Omental fat pad (tissue), 4 donors: ENCODE data around the gene ZIC4. TPM values are rescaled to one million over a fixed set of nuclear protein-coding genes. Genes with fewer than 3 reads are reported as not detected.

Experiments
- ATAC-seq: fragments of 150-250 bp; one replicate; pipeline ENCODE4 v1.9.1; 2016; ENCODE audit warnings: mild to moderate bottlenecking, moderate library complexity; ENCODE audit not compliant: low FRiP score
- DNase-seq: peaks from one replicate; pipeline ENCODE4 v3.0.0-alpha.2; 2019; ENCODE audit warnings: low spot score
- total RNA-seq, 4 donors: library from RNA; depleted of rRNA; stranded (reverse); fragments of >200 nt; gene quantifications; one replicate each; pipeline ENCODE4 v1.1.0, GENCODE V29; 2016
- TF ChIP-seq, protein P1 (sequence below), 3 donors: fragments of 450-650 bp; IDR thresholded peaks; one replicate each; pipeline ENCODE4 v1.5.1; 2016 to 2017; ENCODE audit warnings: antibody characterized with exemption in 3 of 3, mild to moderate bottlenecking in 3 of 3, moderate library complexity in 2 of 3

ZIC4 gene
- total RNA-seq, 4 donors from 2014 or later = not detected

DNA sequence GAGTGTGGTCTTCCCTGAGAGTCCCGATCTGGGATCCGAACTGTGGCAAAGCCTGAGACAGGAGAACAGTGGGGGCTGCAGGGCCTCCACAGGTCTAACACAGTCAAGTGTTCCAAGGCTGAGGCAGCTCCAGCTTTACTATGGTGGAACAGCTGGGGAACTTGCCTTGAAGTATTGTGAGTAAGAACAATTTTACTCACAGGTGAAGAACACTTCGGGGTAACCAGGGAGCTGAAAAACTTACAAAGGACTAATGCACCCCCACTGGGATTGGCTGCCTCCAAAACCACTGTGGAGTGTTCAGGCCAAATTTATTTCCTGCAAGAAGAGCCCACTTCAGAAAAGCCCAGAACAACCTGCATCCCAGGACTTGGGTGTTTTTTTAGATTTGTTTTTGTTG, 25.4 kb downstream of the ZIC4 start:
- TF ChIP-seq, protein P1, sequence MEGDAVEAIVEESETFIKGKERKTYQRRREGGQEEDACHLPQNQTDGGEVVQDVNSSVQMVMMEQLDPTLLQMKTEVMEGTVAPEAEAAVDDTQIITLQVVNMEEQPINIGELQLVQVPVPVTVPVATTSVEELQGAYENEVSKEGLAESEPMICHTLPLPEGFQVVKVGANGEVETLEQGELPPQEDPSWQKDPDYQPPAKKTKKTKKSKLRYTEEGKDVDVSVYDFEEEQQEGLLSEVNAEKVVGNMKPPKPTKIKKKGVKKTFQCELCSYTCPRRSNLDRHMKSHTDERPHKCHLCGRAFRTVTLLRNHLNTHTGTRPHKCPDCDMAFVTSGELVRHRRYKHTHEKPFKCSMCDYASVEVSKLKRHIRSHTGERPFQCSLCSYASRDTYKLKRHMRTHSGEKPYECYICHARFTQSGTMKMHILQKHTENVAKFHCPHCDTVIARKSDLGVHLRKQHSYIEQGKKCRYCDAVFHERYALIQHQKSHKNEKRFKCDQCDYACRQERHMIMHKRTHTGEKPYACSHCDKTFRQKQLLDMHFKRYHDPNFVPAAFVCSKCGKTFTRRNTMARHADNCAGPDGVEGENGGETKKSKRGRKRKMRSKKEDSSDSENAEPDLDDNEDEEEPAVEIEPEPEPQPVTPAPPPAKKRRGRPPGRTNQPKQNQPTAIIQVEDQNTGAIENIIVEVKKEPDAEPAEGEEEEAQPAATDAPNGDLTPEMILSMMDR (IDR thresholded peaks at IDR 0.05) = no peak
- no peak for ATAC-seq
- no peak for DNase-seq

DNA sequence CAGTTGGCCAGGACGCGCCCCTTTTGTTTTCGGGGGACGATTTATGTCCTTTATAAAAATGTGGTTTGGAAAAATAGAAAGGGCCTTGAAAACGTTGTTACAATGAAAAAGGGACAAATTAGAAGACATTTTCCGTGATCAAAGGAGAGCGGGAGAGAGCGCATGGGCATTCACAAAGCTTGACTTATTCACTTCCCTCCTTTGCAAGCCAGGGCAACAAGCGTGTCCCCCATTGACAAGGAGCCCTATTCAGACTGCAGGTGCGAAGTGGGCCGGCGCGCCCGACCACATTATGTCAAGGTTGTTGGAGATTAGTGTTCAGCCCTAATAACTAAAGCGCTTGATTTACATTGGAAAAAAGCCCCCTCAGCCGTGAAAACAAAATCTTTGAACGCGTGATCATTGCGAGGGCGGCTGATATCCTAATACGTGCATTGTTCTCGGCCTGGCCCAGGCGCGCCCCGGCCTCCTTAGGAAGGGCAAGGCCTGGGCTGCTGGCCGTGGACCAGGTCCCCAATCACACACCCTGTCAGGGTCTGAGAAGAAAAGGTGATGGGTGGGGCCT, 25.9 kb downstream of the ZIC4 start:
- TF ChIP-seq, protein P1 (IDR thresholded peaks at IDR 0.05) = no peak
- no peak for ATAC-seq

DNA sequence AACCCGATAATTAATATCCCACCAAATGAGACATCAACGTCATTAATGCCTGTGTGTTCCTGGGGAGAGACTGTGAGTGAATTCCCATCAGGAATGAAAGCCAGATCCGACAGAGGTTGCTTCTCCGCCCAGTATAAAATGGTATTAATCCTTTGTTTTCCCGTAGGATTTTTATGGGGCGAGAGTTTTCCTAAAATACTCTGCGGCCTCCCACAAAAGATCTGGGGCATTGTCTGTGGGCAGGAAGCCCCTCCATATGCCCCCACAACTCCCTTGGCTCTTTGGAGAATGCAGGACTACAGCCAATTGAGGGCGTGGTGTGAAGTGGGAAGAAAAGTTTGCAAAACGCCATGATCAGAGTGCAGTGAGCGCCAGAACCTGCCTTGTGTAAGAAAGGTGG, 26.7 kb downstream of the ZIC4 start:
- no peak for ATAC-seq
- TF ChIP-seq, protein P1 (IDR thresholded peaks at IDR 0.05) = no peak

More for the DNA sequence above, 25.9 kb downstream of the ZIC4 start:
- DNase-seq = no peak

DNA sequence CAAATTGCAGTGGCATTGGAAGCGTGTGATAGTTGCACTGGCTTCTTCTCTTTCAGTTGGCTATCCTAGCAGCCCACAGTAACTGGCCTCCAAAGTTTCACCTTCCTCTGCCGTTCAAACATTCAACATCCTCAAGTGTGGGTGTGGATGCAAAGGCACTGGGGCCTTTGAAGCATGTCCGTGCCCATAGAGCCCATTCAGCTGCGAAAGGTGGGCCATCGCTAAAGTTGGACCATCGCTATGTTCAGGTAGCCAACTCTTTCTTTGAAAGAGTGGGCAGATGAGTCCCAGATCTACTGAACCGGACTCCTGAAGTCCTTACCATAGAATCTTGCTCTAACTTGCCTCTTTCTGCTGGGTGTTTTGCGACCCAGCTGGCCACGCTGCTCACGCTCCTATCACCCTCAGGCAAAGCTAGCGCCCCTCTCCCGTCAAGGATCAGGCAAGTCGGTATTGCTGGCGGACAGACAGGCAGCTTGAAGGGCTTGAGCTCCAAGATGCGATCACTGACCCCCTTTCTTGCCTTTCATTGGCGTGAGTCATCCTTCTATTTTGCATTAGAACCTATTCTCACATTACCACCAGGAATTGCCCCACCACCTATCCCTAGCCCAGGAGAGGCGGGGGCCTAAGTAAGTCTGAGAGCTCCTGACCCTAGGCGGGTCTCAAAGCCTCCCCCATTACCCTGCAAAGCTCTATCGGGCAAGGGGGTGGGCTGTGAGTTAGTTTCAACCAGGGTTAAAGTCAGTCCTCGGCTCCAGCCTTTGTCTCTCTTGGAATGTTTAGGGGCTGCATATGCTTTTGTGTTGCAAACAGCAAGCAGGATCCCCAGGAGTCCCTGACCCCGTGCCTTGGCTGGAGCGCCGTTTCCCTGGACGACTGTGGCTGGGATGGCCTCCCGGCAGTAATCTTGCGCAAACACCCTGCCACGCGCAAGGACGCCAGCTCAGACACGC, 28.7 kb downstream of the ZIC4 start:
- TF ChIP-seq, protein P1 (IDR thresholded peaks at IDR 0.05) = no peak
- ATAC-seq = no peak
- no peak for DNase-seq

More for the DNA sequence above, 26.7 kb downstream of the ZIC4 start:
- DNase-seq = no peak

DNA sequence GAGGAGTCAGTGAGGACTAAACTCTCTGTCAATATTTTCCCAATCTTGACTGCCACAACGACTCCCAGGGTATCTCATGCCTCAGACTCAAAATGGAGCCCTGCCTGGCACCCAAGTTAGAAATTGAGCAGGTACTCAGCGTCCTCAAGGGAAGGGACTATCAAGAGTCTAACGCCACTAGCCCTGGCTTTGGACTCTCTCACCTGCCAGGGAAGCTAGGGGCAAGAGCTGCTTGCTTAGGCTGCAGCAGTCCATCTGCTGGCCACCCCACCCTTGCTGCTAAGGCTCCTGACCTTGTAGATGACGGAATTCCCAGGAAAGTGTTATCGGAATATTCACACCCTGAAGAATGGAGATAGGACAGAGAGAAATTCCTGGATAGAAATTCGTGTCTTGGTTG, 33.0 kb downstream of the ZIC4 start:
- TF ChIP-seq, protein P1 (IDR thresholded peaks at IDR 0.05) = no peak
- ATAC-seq (no peak), DNase-seq (no peak)

DNA sequence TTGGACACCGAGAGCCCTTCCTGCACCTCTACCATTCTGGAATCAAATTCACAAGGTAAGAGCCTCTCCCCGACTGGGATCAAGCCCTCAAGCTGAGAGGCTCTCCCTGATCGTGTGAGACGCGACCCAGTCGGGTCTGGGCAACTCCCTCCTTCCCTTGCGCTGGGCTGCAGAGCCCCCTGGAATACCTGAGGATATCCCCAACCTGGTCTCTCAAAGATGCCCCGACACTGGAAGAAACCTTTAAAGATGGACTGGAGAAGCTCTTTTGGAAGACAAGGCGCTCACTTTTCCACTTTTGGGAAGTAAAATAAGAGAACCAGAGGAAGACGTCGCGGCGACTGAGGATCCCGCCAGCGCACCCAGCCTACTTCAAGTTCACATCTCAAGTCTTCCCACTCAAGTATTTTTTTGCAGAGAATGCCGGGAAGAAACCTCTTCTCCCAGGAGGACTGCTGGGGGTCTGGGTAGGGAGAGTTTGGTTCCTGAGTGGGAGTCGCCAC, 33.8 kb downstream of the ZIC4 start:
- TF ChIP-seq, protein P1 (IDR thresholded peaks at IDR 0.05) = no peak
- no peak for ATAC-seq
- no peak for DNase-seq
